Stimulated activated CD8-positive, alpha-beta memory T cell treated with anti-CD3 and anti-CD28 coated beads, Interleukin-12 subunit alpha, Interleukin-12 subunit beta, amount 100 ng/mL, for 24 hours (primary cell): ENCODE data around the gene ANKRD55.

ENCODE experiments used
- DNase-seq: peaks from one replicate; pipeline ENCODE4 v3.0.0-alpha.2; 2020; ENCODE audit errors: extremely low read depth

ANKRD55 gene

GRCh38 chr5:56078278-56079156, 154.6 kb downstream of the ANKRD55 start:
- no peak for DNase-seq

GRCh38 chr5:56077796-56078233, 155.3 kb downstream of the ANKRD55 start:
- no peak for DNase-seq

GRCh38 chr5:56076486-56076885, 156.6 kb downstream of the ANKRD55 start:
- no peak for DNase-seq

GRCh38 chr5:56075361-56075760, 157.8 kb downstream of the ANKRD55 start:
- DNase-seq: no peak

- no peak for DNase-seq
These were observed 160.0 kb downstream of the ANKRD55 start for GRCh38 chr5:56072863-56073766.

GRCh38 chr5:56071470-56071869, 161.7 kb downstream of the ANKRD55 start:
- DNase-seq: no peak

- DNase-seq: no peak
These were observed 162.2 kb downstream of the ANKRD55 start for GRCh38 chr5:56070851-56071465.

GRCh38 chr5:56069652-56070226, 163.4 kb downstream of the ANKRD55 start:
- no peak for DNase-seq

- DNase-seq: no peak
These were observed 166.1 kb downstream of the ANKRD55 start for GRCh38 chr5:56066931-56067450.

- DNase-seq: no peak
These were observed 168.1 kb downstream of the ANKRD55 start for GRCh38 chr5:56064984-56065383.

- no peak for DNase-seq
These were observed 172.6 kb downstream of the ANKRD55 start for GRCh38 chr5:56060276-56061110.

GRCh38 chr5:56059854-56060253, 173.3 kb downstream of the ANKRD55 start:
- DNase-seq: no peak

GRCh38 chr5:56056875-56057274, 176.3 kb downstream of the ANKRD55 start:
- no peak for DNase-seq

GRCh38 chr5:56055859-56056258, 177.3 kb downstream of the ANKRD55 start:
- no peak for DNase-seq

- no peak for DNase-seq
These were observed 177.8 kb downstream of the ANKRD55 start for GRCh38 chr5:56055287-56055686.

GRCh38 chr5:56054666-56055065, 178.5 kb downstream of the ANKRD55 start:
- DNase-seq: no peak

- no peak for DNase-seq
These were observed 179.8 kb downstream of the ANKRD55 start for GRCh38 chr5:56053363-56053762.

GRCh38 chr5:56052735-56053134, 180.4 kb downstream of the ANKRD55 start:
- DNase-seq: no peak

- no peak for DNase-seq
These were observed 182.4 kb downstream of the ANKRD55 start for GRCh38 chr5:56050551-56051255.
